SHP77 treated with DMSO at 0.1 percent for 48 hours (cell line): ENCODE measurements around the gene DCD.

Experiments used
- DNase-seq: peaks from one replicate; lab custom pipeline; 2025; lab: John Stamatoyannopoulos, UW

Gene DCD

DNA sequence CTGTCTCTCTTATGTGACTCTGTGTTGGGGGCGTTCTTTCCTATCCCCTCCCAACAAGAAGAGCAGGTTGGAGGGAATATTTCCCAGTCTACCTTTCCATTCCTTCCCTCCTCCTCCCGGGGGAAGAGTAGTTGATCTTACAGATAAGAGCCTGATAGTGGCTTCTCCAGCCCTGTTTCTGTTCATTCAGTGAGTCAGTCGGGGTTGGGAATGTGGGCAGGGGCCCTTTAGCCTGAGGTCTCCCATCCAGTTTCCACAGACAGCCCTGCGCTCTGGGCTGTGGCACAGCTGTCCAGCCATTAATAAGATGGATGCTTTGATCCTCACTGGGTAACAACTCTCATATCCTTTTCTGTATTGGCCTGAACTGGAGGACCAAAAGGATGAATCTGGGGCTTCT, 41.6 kb downstream of the DCD start:
- DNase-seq = no peak

DNA sequence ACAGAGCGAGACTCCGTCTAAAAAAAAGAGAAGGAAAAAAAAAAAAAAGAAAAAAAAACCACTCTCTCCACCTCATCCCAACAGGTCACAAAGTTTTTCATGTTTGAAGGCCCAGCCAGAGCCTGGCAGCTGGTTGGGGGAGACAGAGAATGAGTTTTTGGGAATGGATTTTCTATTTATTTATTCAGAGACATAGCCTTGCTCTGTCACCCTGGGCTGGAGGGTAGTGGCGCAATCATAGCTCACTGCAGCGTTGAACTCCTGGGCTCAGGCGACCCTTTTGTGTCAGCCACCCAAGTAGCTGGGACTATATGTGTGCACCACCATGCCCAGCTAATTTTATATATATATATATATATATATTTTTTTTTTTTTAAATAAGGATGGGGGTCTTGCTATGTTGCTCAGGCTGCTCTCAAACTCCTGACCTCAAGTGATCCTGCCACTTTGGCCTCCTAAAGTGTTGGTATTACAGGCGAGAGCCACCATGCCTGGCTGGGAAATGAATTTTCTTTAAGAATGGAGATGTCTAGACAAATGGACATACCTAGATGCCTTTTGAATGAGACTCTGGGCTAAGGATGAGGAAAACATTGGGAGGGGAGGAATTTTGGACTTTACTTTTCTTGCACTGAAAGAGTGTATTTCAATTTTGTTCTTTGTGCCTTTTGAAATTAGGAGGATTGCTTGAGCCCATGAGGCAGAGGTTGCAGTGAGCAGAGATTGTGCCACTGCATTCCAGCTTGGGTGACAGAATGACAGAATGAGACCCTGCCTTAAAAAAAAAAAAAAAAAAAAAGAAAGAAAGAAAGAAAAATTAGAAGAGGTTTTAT, 42.8 kb downstream of the DCD start:
- DNase-seq = no peak

DNA sequence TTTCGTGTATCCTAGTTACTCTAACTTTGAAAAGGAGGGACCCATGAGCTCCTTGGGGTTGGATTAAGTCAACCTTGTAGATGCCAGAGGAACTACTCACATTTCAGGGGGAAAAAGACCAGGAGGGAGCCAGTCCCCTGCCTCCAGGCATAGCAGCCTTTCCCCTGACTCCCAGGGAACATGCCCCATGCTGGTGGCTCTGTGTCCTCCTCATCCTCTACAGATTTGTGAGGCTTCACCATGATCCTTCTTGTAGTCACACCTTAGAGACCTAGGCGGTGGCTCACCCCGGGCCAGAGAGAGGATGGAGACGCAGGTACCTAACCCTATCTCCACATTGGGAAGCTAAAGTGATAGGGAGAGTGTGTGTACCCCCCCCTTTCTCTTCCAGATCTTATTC, 43.7 kb downstream of the DCD start:
- DNase-seq = no peak

DNA sequence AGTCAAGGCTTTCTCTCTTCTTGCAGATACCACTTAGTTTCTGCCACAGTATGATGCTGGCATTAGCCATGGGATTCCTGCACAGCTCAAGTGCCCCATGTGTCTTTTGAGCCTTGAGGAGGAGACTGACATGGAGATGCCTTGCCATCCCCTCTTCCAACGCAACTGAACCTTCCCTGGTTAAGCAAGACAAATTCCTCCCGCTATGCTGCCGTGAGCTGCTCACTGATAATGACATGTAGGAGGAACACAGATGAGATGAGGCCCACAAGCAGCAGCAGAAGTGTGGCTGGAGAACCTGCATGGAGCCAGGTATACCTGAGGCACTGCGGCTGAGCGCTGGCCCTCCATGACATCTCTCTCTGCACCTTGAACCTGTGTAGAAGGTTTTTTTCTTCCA, 44.3 kb downstream of the DCD start:
- DNase-seq = no peak

DNA sequence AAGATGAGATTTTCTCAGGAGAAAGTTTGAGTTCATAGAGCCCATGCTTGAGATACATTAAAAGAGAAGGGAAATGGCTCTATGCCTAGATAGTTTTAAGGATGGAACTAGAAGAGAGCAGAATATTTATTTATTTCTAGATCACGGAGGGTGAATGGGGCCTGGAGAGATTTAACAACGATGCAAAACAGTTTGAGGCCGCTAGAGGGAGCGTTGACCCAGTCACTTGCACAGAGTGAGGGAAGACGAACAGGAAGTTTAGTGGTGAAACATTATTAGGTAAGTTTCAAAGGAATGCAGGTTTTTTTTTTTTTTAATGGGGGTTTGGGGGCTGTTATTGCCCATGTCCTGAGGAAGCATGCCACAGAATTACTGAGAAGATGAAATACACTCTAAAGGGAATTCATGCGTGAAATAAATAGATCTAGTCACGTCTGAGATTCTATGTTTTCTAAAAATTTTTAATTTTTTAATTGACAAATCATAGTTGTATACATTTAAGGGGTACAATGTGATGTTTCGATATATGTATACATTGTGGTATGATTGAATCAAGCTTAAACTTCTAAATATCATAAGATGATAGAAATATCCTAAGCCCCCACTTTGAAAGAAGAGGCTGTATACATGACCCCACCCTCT, 44.9 kb downstream of the DCD start:
- peak; percentile 24 for DNase-seq

DNA sequence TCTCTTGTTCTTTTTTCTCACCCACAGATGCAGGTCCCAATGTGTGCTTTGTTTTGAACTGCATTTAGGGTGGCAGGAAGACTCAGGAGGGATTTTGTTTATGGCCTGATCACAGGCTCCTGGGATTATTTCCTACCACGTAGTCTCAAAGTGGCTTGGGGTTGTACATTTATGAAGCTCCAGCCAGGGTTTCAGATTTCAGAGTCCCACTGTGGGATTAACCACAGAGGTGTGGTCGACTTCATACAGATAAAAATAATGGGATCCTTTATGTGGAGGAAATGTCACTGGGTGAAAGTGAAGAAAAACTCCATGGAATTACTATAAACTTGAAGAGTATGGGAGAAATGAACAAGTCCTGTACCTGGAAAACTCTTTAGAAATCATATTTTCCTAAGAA, 45.5 kb downstream of the DCD start:
- no peak for DNase-seq

DNA sequence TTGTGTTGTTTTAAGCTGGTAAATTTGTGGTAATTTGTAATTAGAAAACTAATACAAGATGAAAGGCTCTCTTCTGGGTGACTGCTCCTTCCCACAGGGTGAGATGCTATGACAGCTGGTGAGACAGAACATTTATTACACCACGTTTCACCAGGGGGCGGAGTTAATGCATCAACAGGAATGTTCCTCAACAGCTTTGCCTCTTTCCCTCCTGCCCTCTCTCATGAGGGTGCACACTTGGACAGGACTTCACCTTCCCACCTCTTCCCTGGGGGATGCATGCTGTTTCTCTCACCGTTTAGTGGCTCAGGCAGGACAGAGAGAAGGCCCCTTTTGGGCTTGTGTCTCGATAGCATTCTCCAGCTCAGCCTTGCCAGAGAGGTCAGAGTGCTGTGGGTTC, 46.3 kb downstream of the DCD start:
- DNase-seq = no peak

DNA sequence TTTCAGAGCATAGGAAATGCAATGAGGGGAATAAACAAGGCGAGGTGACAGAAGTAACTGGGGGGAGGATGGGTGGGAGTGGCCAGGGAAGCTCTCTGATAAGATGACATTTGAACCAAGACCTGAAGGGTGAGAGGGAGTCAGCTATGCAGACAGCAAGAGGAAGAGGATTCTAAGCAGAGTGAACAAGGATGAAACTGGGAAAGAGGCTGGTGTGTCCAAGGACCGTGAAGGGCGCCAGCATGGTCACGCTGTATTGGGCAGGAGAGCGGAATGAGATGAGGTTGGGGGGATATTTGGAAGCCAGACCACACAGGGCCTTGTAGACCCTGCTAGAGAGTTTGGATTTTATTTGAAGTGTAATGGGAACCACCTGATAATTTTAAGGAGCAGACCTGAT, 49.2 kb downstream of the DCD start:
- no peak for DNase-seq

DNA sequence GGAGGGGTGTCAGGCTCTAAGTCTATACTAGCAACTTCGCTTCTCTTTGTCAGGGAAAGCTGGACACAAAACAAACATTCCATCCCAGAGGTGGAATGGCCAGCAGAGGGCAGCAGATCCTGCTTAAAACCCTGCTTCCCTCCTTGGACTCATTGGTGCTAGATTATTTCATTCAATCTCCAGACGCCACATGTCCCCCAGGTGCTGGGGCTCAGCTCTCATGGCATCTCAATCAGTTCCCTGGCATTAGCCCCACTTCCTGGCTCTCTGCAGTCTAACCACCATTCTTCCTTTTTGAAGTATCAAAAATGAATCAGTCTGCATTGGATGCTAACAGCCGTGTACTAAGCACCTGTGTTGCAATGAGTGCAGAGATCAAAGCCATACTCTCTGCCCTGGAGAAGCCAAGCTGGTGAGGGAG, 51.6 kb downstream of the DCD start:
- peak; percentile 5 for DNase-seq

DNA sequence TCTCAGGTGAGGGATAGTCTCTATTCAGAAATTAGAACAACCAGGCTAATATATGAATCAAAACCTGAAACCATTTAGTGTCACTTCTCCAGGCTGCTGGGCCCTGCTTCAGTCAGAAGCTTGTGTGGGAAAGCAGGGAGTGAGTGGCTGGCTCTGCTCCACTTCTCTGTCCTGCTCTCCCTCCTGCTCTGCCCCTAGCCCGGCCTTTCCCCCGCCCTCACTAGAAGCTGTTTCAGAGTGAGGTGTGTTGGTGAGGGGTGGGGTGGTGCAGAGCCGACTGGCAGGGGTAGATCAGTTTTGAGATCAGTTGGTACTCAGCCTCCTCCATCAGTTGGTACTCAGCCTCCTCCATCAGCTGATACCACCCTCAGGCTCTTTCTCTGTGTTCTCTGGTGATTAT, 52.7 kb downstream of the DCD start:
- no peak for DNase-seq
